GM23248 (cell line): ENCODE results near the gene RARS2. TPM values are rescaled to one million over a fixed set of nuclear protein-coding genes. Genes with fewer than 3 reads are reported as not detected.

Experiments
- DNase-seq: peaks from one replicate; pipeline ENCODE4 v3.0.0-alpha.2; 2015
- H2AFZ ChIP-seq: fragments of 200-600 bp; sonication (generic); 2 replicates; pipeline ENCODE4 v1.6.1; 2016; ENCODE audit warnings: antibody characterized with exemption
- H3F3A ChIP-seq: fragments of 200-600 bp; sonication (generic); 2 replicates; pipeline ENCODE4 v1.6.1; 2016; ENCODE audit warnings: mild to moderate bottlenecking, antibody characterized with exemption, mixed run types; ENCODE audit not compliant: insufficient read depth
- H3K27ac ChIP-seq: fragments of 200-600 bp; sonication (generic); 2 replicates; pipeline ENCODE4 v1.5.1; 2016; ENCODE audit warnings: mild to moderate bottlenecking
- H3K27me3 ChIP-seq: fragments of 200-600 bp; sonication (generic); replicated peaks from 2 replicates; pipeline ENCODE4 v1.6.1; 2016; ENCODE audit warnings: mild to moderate bottlenecking; ENCODE audit not compliant: insufficient read depth
- H3K36me3 ChIP-seq: fragments of 200-600 bp; sonication (generic); 2 replicates; pipeline ENCODE4 v1.6.1; 2016; ENCODE audit warnings: low read depth, mild to moderate bottlenecking
- H3K4me1 ChIP-seq: fragments of 200-600 bp; sonication (generic); 2 replicates; pipeline ENCODE4 v1.6.1; 2016; ENCODE audit warnings: mild to moderate bottlenecking; ENCODE audit not compliant: insufficient read depth
- H3K4me2 ChIP-seq: fragments of 200-600 bp; sonication (generic); one replicate; pipeline ENCODE4 v1.6.1; 2016; ENCODE audit warnings: mild to moderate bottlenecking; ENCODE audit not compliant: unreplicated experiment
- H3K4me3 ChIP-seq: fragments of 200-600 bp; sonication (generic); 2 replicates; pipeline ENCODE4 v1.5.1; 2016; ENCODE audit warnings: mild to moderate bottlenecking
- H3K79me2 ChIP-seq: fragments of 200-600 bp; sonication (generic); 2 replicates; pipeline ENCODE4 v1.6.1; 2016; ENCODE audit warnings: mild to moderate bottlenecking; ENCODE audit not compliant: insufficient read depth
- H3K9ac ChIP-seq: fragments of 200-600 bp; sonication (generic); 2 replicates; pipeline ENCODE4 v1.6.1; 2016; ENCODE audit warnings: mild to moderate bottlenecking
- H3K9me2 ChIP-seq: fragments of 200-600 bp; sonication (generic); 2 replicates; pipeline ENCODE4 v1.6.1; 2016; ENCODE audit warnings: mixed run types, mild to moderate bottlenecking, moderate library complexity; ENCODE audit not compliant: insufficient read depth
- H3K9me3 ChIP-seq: fragments of 200-600 bp; sonication (generic); one replicate; pipeline ENCODE4 v1.6.1; 2017; ENCODE audit warnings: low read depth
- H4K20me1 ChIP-seq: fragments of 200-600 bp; sonication (generic); 2 replicates; pipeline ENCODE4 v1.6.0; 2016; ENCODE audit not compliant: insufficient read depth
- EZH2 ChIP-seq: fragments of 200-600 bp; sonication (generic); IDR thresholded peaks from 2 replicates; pipeline ENCODE4 v1.6.1; 2018; ENCODE audit warnings: antibody characterized with exemption, mild to moderate bottlenecking; ENCODE audit not compliant: insufficient read depth, poor library complexity, severe bottlenecking
- EZH2phosphoT487 ChIP-seq: fragments of 200-600 bp; sonication (generic); IDR thresholded peaks from 2 replicates; pipeline ENCODE4 v1.6.1; 2018; ENCODE audit warnings: antibody characterized with exemption, moderate library complexity, mild to moderate bottlenecking, low read depth; ENCODE audit not compliant: insufficient read depth
- WGBS, 2 experiments: methylation state at CpG; one replicate each; pipeline ENCODE4 v1.1.6; 2015 to 2017; ENCODE audit warnings: low lambda C conversion rate in 2 of 2, low coverage in 1 of 2; ENCODE audit errors: missing lambda C conversion rate in 2 of 2; 5-methylcytosine and 5-hydroxymethylcytosine counted together
- in situ Hi-C: fragments of 300-500 bp; cut with MboI; formaldehyde crosslinking; loops from 2 replicates; pipeline ENCODE4 v1.15.0; 2020
- polyA plus RNA-seq: library from polyadenylated mRNA; unstranded; fragments of >200 nt; fragmentation: Nextera tagmentation; extraction: Ambion mirVana; gene quantifications from 2 replicates; pipeline ENCODE4 v1.2.1, GENCODE V29; 2016
- total RNA-seq: library from RNA; depleted of rRNA; stranded (reverse); fragments of >200 nt; shearing (Covaris generic); gene quantifications from 2 replicates; pipeline ENCODE4 v1.2.3, GENCODE V29; 2014

RARS2 gene
- total and polyA plus RNA-seq, 2 experiments from 2014 or later: 38.7 to 77.3 TPM

GRCh38 chr6:87573307-87574024, 16.3 kb downstream of the RARS2 start:
- peaks cover 13% of the 10 kb centered on the region for H3K36me3 ChIP-seq
- H3F3A ChIP-seq: peaks cover 14% of the 10 kb centered on the region; the same call in 1 of the 2 replicates
- H4K20me1 ChIP-seq: no peaks in the 10 kb centered on the region; the same call in 1 of the 2 replicates
- H3K27ac ChIP-seq: no peak overlapping the region
- H3K9me2 ChIP-seq: no peaks in the 10 kb centered on the region
- no peaks in the 10 kb centered on the region for H3K27me3 ChIP-seq
- 97 to 98% methylated on average over 5 of the region's 5 CpGs for WGBS, 2 experiments
- no peak overlapping the region for H3K4me2 ChIP-seq
- H3K9ac ChIP-seq: no peak overlapping the region
- peaks cover 97% of the 10 kb centered on the region for H3K79me2 ChIP-seq
- H3K4me1 ChIP-seq: peaks cover 34% of the 10 kb centered on the region
- H3K9me3 ChIP-seq: no peaks in the 10 kb centered on the region
- H2AFZ ChIP-seq: no peak overlapping the region
- no peak for DNase-seq
- in situ Hi-C loops: no loop called here
- H3K4me3 ChIP-seq: no peak overlapping the region
- TF ChIP-seq EZH2phosphoT487 (no peak), EZH2 (no peak)

GRCh38 chr6:87572883-87573282, 16.9 kb downstream of the RARS2 start:
- WGBS, 2 experiments: 85 to 90% methylated on average over 3 of the region's 3 CpGs
- no peaks in the 10 kb centered on the region for H3K9me2 ChIP-seq
- TF ChIP-seq EZH2 (no peak), EZH2phosphoT487 (no peak)
- no peaks in the 10 kb centered on the region; the same call in 1 of the 2 replicates for H4K20me1 ChIP-seq
- H3K4me2 ChIP-seq: no peak overlapping the region
- H3K9me3 ChIP-seq: no peaks in the 10 kb centered on the region
- no peak overlapping the region for H3K27ac ChIP-seq
- in situ Hi-C loops: no loop called here
- no peaks in the 10 kb centered on the region for H3K27me3 ChIP-seq
- peaks cover 97% of the 10 kb centered on the region for H3K79me2 ChIP-seq
- no peak for DNase-seq
- H3K4me3 ChIP-seq: no peak overlapping the region
- H2AFZ ChIP-seq: no peak overlapping the region
- peaks cover 29% of the 10 kb centered on the region for H3K4me1 ChIP-seq
- no peak overlapping the region for H3K9ac ChIP-seq
- H3K36me3 ChIP-seq: peaks cover 14% of the 10 kb centered on the region
- peaks cover 8% of the 10 kb centered on the region; the same call in 1 of the 2 replicates for H3F3A ChIP-seq

- Histone ChIP-seq H3K4me1 (peaks cover 22% of the 10 kb centered on the region), H3K4me2 (no peak overlapping the region), H3K27ac (no peak overlapping the region), H3K9me3 (no peaks in the 10 kb centered on the region), H3K9ac (no peak overlapping the region), H3K27me3 (no peaks in the 10 kb centered on the region), H2AFZ (no peak overlapping the region), H3K4me3 (no peak overlapping the region), H3K9me2 (no peaks in the 10 kb centered on the region), H3F3A (0 out of 2 replicates have a peak, but pooled peaks cover 5% of the 10 kb centered on the region), H4K20me1 (no peaks in the 10 kb centered on the region; the same call in 1 of the 2 replicates), H3K36me3 (peaks cover 14% of the 10 kb centered on the region), H3K79me2 (peaks cover 97% of the 10 kb centered on the region)
- in situ Hi-C loops: no loop called here
- WGBS, 2 experiments: 72 to 83% methylated on average over 4 of the region's 4 CpGs
- DNase-seq: no peak
- TF ChIP-seq EZH2phosphoT487 (no peak), EZH2 (no peak)
Measured at GRCh38 chr6:87572021-87572420, 17.8 kb downstream of the RARS2 start.

- no peak for TF ChIP-seq EZH2
- no peak for TF ChIP-seq EZH2phosphoT487
- Histone ChIP-seq H3F3A (peaks cover under 1% of the 10 kb centered on the region; the same call in 1 of the 2 replicates), H3K9me2 (no peaks in the 10 kb centered on the region), H4K20me1 (no peaks in the 10 kb centered on the region), H2AFZ (no peak overlapping the region), H3K9ac (no peak overlapping the region), H3K79me2 (peaks cover 78% of the 10 kb centered on the region), H3K4me1 (no peaks in the 10 kb centered on the region), H3K4me2 (no peak overlapping the region), H3K4me3 (no peak overlapping the region), H3K36me3 (peaks cover 61% of the 10 kb centered on the region), H3K27ac (no peak overlapping the region), H3K9me3 (no peaks in the 10 kb centered on the region), H3K27me3 (no peaks in the 10 kb centered on the region)
- no peak for DNase-seq
- WGBS, 2 experiments: 87 to 94% methylated on average over 1 of the region's 1 CpG
- in situ Hi-C loops: no loop called here
Measured at GRCh38 chr6:87561017-87561416, 28.8 kb downstream of the RARS2 start.
